Heart left ventricle (tissue), 16 donors: Measurements from ENCODE around the gene FAHD1. TPM values are rescaled to one million over a fixed set of nuclear protein-coding genes. Genes with fewer than 3 reads are reported as not detected.

Experiments used
- ATAC-seq, 4 donors: fragments of 200-7000 bp; cut with Tn5 transposase; one replicate each; pipeline ENCODE4 v1.9.1; 2020 to 2022; ENCODE audit warnings: moderate library complexity in 4 of 4, mild to moderate bottlenecking in 3 of 4, moderate number of reproducible peaks in 1 of 4
- DNase-seq, 5 donors: peaks; one replicate each; pipeline ENCODE4 v3.0.0-alpha.2; 2020
- H3K27ac ChIP-seq, 12 donors: fragments of 200-600 bp; sonication (generic) in 4 of 12; one replicate each; pipeline versions ENCODE4 v1.5.0 to v1.8.0; 2016 to 2022; ENCODE audit warnings: mild to moderate bottlenecking in 2 of 12
- H3K27me3 ChIP-seq, 9 donors: fragments of 200-600 bp; sonication (generic) in 2 of 9; one replicate each; pipeline versions ENCODE4 v1.5.1 to v1.8.0; 2016 to 2022; ENCODE audit warnings: mild to moderate bottlenecking in 3 of 9
- H3K36me3 ChIP-seq, 9 donors: fragments of 200-600 bp; sonication (generic) in 2 of 9; one replicate each; pipeline versions ENCODE4 v1.5.0 to v1.8.0; 2018 to 2022; ENCODE audit warnings: mild to moderate bottlenecking in 2 of 9
- H3K4me1 ChIP-seq, 12 donors: fragments of 200-600 bp; sonication (generic) in 4 of 12; one replicate each; pipeline versions ENCODE4 v1.5.0 to v1.8.0; 2016 to 2022; ENCODE audit warnings: mild to moderate bottlenecking in 3 of 12
- H3K4me3 ChIP-seq, 12 donors: fragments of 200-600 bp; sonication (generic) in 4 of 12; one replicate each; pipeline versions ENCODE4 v1.5.0 to v1.8.0; 2017 to 2022; ENCODE audit warnings: mild to moderate bottlenecking in 9 of 12, moderate library complexity in 4 of 12
- H3K9me3 ChIP-seq, 12 donors: fragments of 200-600 bp; sonication (generic) in 4 of 12; one replicate each; pipeline versions ENCODE4 v1.5.0 to v1.8.0; 2016 to 2022; ENCODE audit warnings: mild to moderate bottlenecking in 1 of 12
- CTCF ChIP-seq, 12 donors: fragments of 200-600 bp; sonication (generic) in 4 of 12; IDR thresholded peaks; one replicate each; pipeline versions ENCODE4 v1.5.0 to v1.8.0; 2018 to 2022; ENCODE audit warnings: antibody characterized with exemption in 12 of 12, mild to moderate bottlenecking in 5 of 12
- POLR2A ChIP-seq, 2 donors: fragments of 450-650 bp; IDR thresholded peaks; one replicate each; pipeline ENCODE4 v1.6.1; 2017; ENCODE audit warnings: antibody characterized with exemption in 2 of 2, mild to moderate bottlenecking in 2 of 2, moderate library complexity in 2 of 2
- WGBS, 4 donors: extraction: QIAGEN DNeasy Blood & Tissue Kit in 2 of 4; methylation state at CpG; one replicate each; pipeline versions ENCODE4 v1.1.5 to v1.1.7; 2013 to 2018; 5-methylcytosine and 5-hydroxymethylcytosine counted together
- intact Hi-C, 10 donors: fragments of 100-400 bp; cut with DNase I; formaldehyde crosslinking; loops; one replicate each; pipeline versions ENCODE4 v1.11.1 to v1.14.2; 2022
- polyA plus RNA-seq, 2 donors: library from polyadenylated mRNA; stranded (reverse); fragments of 200-250 nt; gene quantifications; one replicate each; pipeline ENCODE4 v1.2.3, GENCODE V29; 2013
- total RNA-seq, 9 donors: library from RNA; depleted of rRNA in 2 of 9; stranded (reverse); fragments of >200 nt in 2 of 9; fragmentation: NEBNext Ultra II Directional in 3 of 9; extraction: Animal tissue kit (Norgen Biotek cat#: 25700) in 3 of 9; gene quantifications; one replicate each; pipeline versions ENCODE4 v1.1.0 to v1.2.4, GENCODE V29; 2016 to 2023
- donor health status: ischemic (EF 13 %, LVEDD 7.1; RV severe dilation, severe dysfunction).
- donor health status: healthy with polysubstance abuse.
- donor health status: DM: no; HTN: yes; CAD: no.
- donor health status: DM: no; HTN: no; CAD: no.
- donor health status: ischemic (EF 25% LVEDD 6.9; RV normal size, moderate dysfunction).
- donor health status: ischemic (EF 25% LVEDD 5.7; RV mildly dilated, moderate dysfunction).
- donor health status: healthy.
- donor health status: DM: yes; HTN: yes; CAD: no.
- donor health status: ischemic (EF 35%, LVEDD 5.7; RV mildly dilated, moderate dysfunction).
- donor health status: nonischemic (EF 11% LVEDD 7.7; RV severe dilation, severe dysfunction).
- donor health status: DM: yes; HTN: yes; CAD: no.
- donor health status: PGD.
- donor health status: ischemic (EF 29% LVEDD 5.4; RV normal size, mild dysfunction).
- donor health status: nonischemic (EF 23%, LVEDD 6.1; RV moderate dilation, normal function).

The FAHD1 gene
- total and polyA plus RNA-seq, 11 donors, result 19.2 to 83.8 (median 32.9) TPM

DNA sequence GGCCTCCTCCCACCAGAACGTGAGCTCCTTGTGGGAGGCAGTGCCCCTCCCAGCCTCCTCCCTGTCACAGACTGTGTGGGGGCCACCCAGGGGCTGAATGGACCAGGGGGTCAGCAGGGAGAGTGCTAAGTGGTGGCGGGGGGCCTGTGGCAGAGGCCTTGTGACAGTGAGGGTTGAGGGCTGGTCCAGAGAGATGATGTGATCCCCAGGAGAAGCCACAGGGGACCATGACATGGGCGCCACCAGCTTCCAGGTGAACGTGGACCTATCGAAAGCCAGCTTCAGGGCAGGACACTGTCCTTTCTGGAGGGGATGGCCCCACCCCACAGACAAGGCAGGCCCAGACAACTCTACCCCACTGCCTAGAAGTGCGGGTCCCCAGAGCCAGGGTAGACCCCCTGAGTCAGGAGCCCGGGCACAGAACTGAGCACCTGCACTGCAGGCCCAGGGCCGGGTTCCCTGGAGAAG lies 47.7 kb upstream of the FAHD1 start:
- no peak overlapping the region for H3K4me3 ChIP-seq
- ATAC-seq (no peak), DNase-seq (peak in 2 of 5 donors; percentile 6 to 51)
- intact Hi-C loops, result no loop called here
- no peak overlapping the region for H3K27ac ChIP-seq
- H3K36me3 ChIP-seq, result peaks cover 0 to 63% (median 48%) of the 10 kb centered on the region in 9 donors
- H3K4me1 ChIP-seq, result peaks cover 3 to 47% (median 31%) of the 10 kb centered on the region in 12 donors
- 72 to 86% (median 81%) methylated on average over 6 to 8 of the region's 8 CpGs for WGBS, 4 donors
- TF ChIP-seq POLR2A (IDR thresholded peaks at IDR 0.05) (no peak), CTCF (IDR thresholded peaks at IDR 0.05) (no peak)
- H3K27me3 ChIP-seq, result no peaks in the 10 kb centered on the region
- H3K9me3 ChIP-seq, result no peaks in the 10 kb centered on the region

GRCh38 chr16:1779741-1780676 lies 47.0 kb upstream of the FAHD1 start:
- intact Hi-C loops, result loop anchor here in 1 of 10 donors (5.0 kb wide), 2 partner anchors 162 to 468 kb away; partner anchors contain the start of gene MSRB1
- no peaks in the 10 kb centered on the region for H3K27me3 ChIP-seq
- peaks cover 0 to 62% (median 46%) of the 10 kb centered on the region in 9 donors for H3K36me3 ChIP-seq
- H3K4me1 ChIP-seq, result peaks cover 2 to 45% (median 29%) of the 10 kb centered on the region in 12 donors
- peak overlapping the region in 2 of 12 donors; percentile 9 to 100 for H3K4me3 ChIP-seq
- no peak for TF ChIP-seq POLR2A (IDR thresholded peaks at IDR 0.05)
- no peak for TF ChIP-seq CTCF (IDR thresholded peaks at IDR 0.05)
- DNase-seq, result peak in 3 of 5 donors; percentile 9 to 62 (median 37)
- H3K27ac ChIP-seq, result no peak overlapping the region
- WGBS, 4 donors, result 62 to 82% (median 74%) methylated on average over 12 to 27 of the region's 27 CpGs
- no peaks in the 10 kb centered on the region for H3K9me3 ChIP-seq
- no peak for ATAC-seq

DNA sequence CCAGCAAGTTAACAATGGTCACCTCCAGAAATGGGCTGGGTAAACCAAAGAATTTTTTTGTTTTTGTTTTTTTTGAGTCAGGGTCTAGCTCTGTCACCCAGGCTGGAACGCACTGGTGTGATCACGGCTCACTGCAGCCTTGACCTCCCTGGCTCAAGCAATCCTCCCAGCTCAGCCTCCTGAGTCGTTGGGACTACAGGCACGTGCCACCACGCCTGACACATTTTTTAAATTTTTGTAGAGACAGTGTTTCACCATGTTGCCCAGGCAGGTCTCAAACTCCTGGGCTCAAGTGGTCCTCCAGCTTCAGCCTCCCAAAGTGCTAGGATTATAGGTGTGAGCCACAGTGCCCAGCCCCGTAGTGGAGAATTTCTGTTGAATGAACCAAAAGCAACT lies 46.3 kb upstream of the FAHD1 start:
- intact Hi-C loops, result loop anchor here in 1 of 10 donors (5.0 kb wide), 2 partner anchors 162 to 468 kb away; partner anchors contain the start of gene MSRB1
- Histone ChIP-seq H3K9me3 (no peaks in the 10 kb centered on the region), H3K27me3 (no peaks in the 10 kb centered on the region), H3K4me3 (peak overlapping the region in 4 of 12 donors; percentile 9 to 100 (median 80)), H3K36me3 (peaks cover 0 to 56% (median 42%) of the 10 kb centered on the region in 9 donors), H3K4me1 (peaks cover 2 to 50% (median 28%) of the 10 kb centered on the region in 12 donors), H3K27ac (no peak overlapping the region)
- ATAC-seq, result no peak
- DNase-seq, result peak in 3 of 5 donors; percentile 4 to 33 (median 15)
- TF ChIP-seq CTCF (IDR thresholded peaks at IDR 0.05) (no peak), POLR2A (IDR thresholded peaks at IDR 0.05) (no peak)
- 74 to 81% (median 79%) methylated on average over 6 of the region's 6 CpGs for WGBS, 4 donors

DNA sequence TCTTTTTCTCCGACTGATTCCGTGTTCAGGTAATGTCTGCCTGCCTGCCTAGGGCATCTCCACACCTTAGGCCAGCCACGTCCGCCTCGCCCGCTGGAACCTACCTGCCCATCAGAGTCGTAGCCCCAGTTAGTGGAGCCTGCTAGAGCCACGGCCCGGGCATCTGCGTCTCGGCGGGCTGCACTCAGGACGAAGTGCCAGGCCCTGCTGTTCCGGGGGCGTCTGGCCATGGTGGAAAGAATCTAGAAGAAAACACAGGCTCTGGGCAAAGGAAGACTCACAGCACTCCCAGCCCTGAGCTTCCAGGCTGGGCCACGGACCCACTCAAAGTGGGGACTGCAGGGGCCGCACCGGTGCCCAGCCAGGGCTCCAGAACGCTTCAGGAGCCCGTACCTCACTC lies 45.8 kb upstream of the FAHD1 start:
- ATAC-seq (no peak), DNase-seq (peak in 3 of 5 donors; percentile 7 to 56 (median 23))
- Histone ChIP-seq H3K9me3 (no peaks in the 10 kb centered on the region), H3K4me3 (peak overlapping the region; percentile 64 to 100 (median 94)), H3K36me3 (peaks cover 0 to 51% (median 37%) of the 10 kb centered on the region in 9 donors), H3K27me3 (no peaks in the 10 kb centered on the region), H3K27ac (peak overlapping the region in 7 of 12 donors; percentile 66 to 93 (median 89)), H3K4me1 (peaks cover 2 to 56% (median 28%) of the 10 kb centered on the region in 12 donors)
- no peak for TF ChIP-seq POLR2A (IDR thresholded peaks at IDR 0.05)
- no peak for TF ChIP-seq CTCF (IDR thresholded peaks at IDR 0.05)
- 57 to 89% (median 67%) methylated on average over 7 to 20 of the region's 20 CpGs for WGBS, 4 donors
- intact Hi-C loops, result loop anchor here in 1 of 10 donors (5.0 kb wide), 2 partner anchors 161 to 469 kb away; partner anchors contain the start of gene MSRB1
